GM18526 (cell line): ENCODE measurements around the gene B3GAT1.

Experiments
- POLR2A ChIP-seq: IDR thresholded peaks from 3 replicates; pipeline ENCODE4 v1.6.1; 2011; ENCODE audit not compliant: insufficient read length; ENCODE audit errors: extremely low read depth

Gene B3GAT1

GRCh38 chr11:134417871-134418840 lies 6.1 kb upstream of the B3GAT1 start:
- no peak for TF ChIP-seq POLR2A

GRCh38 chr11:134416726-134417125 lies 4.7 kb upstream of the B3GAT1 start:
- no peak for TF ChIP-seq POLR2A

GRCh38 chr11:134414766-134415765 lies 3.0 kb upstream of the B3GAT1 start:
- TF ChIP-seq POLR2A = no peak

GRCh38 chr11:134413826-134414731 lies 2.0 kb upstream of the B3GAT1 start:
- no peak for TF ChIP-seq POLR2A

- TF ChIP-seq POLR2A = no peak
Observed at GRCh38 chr11:134413043-134413825, 1.2 kb upstream of the B3GAT1 start.

GRCh38 chr11:134410766-134411165 lies 1.3 kb downstream of the B3GAT1 start:
- TF ChIP-seq POLR2A = no peak

- no peak for TF ChIP-seq POLR2A
Observed at GRCh38 chr11:134409552-134410429, 2.3 kb downstream of the B3GAT1 start.

GRCh38 chr11:134407923-134408322 lies 4.1 kb downstream of the B3GAT1 start:
- no peak for TF ChIP-seq POLR2A

- no peak for TF ChIP-seq POLR2A
Observed at GRCh38 chr11:134407321-134407828, 4.7 kb downstream of the B3GAT1 start.

- no peak for TF ChIP-seq POLR2A
Observed at GRCh38 chr11:134406264-134407185, 5.5 kb downstream of the B3GAT1 start.

GRCh38 chr11:134405841-134406240 lies 6.2 kb downstream of the B3GAT1 start:
- TF ChIP-seq POLR2A = no peak

GRCh38 chr11:134405436-134405835 lies 6.6 kb downstream of the B3GAT1 start:
- TF ChIP-seq POLR2A = no peak
